Neuronal stem cell (in vitro differentiated cells): ENCODE results near the gene IDH3G.

Experiments used
- DNase-seq: peaks from one replicate; pipeline ENCODE4 v3.0.0-alpha.2; 2013; ENCODE audit warnings: low spot score
- H2AFZ ChIP-seq: one replicate; pipeline ENCODE4 v1.6.1; 2013; ENCODE audit warnings: mild to moderate bottlenecking, low read length, inconsistent platforms
- H2AK5ac ChIP-seq: 2 replicates; pipeline ENCODE4 v1.6.1; 2013; ENCODE audit warnings: low read depth, mild to moderate bottlenecking, inconsistent platforms, low read length, moderate library complexity, mixed read lengths
- H2BK120ac ChIP-seq: 2 replicates; pipeline ENCODE4 v1.6.1; 2013; ENCODE audit warnings: low read depth, mild to moderate bottlenecking, inconsistent platforms, low read length, moderate library complexity, mixed read lengths
- H2BK12ac ChIP-seq: one replicate; pipeline ENCODE4 v1.6.1; 2013; ENCODE audit warnings: low read length, inconsistent platforms
- H2BK15ac ChIP-seq: 2 replicates; pipeline ENCODE4 v1.6.1; 2013; ENCODE audit warnings: mild to moderate bottlenecking, low read length, inconsistent platforms, mixed read lengths
- H2BK5ac ChIP-seq: one replicate; pipeline ENCODE4 v1.6.1; 2013; ENCODE audit warnings: inconsistent platforms, mild to moderate bottlenecking, low read length, moderate library complexity
- H3K14ac ChIP-seq: one replicate; pipeline ENCODE4 v1.6.1; 2013; ENCODE audit warnings: low read length, inconsistent platforms
- H3K18ac ChIP-seq: 2 replicates; pipeline ENCODE4 v1.6.1; 2013; ENCODE audit warnings: low read length, inconsistent platforms
- H3K23ac ChIP-seq: 2 replicates; pipeline ENCODE4 v1.6.1; 2013; ENCODE audit warnings: low read depth, mild to moderate bottlenecking, mixed read lengths, low read length, inconsistent platforms; ENCODE audit not compliant: poor library complexity
- H3K27ac ChIP-seq: replicated peaks from 3 replicates; pipeline ENCODE4 v1.5.1; 2013; ENCODE audit warnings: low read length, inconsistent platforms
- H3K27me3 ChIP-seq, 3 experiments: 2 replicates each; pipeline ENCODE4 v1.6.1; 2013; ENCODE audit warnings: low read length in 3 of 3, mild to moderate bottlenecking in 2 of 3, inconsistent platforms in 1 of 3, low read depth in 1 of 3, mixed read lengths in 1 of 3, moderate library complexity in 1 of 3; ENCODE audit not compliant: control insufficient read depth in 3 of 3, insufficient read depth in 3 of 3
- H3K36me3 ChIP-seq, 2 donors: replicated peaks in 1 of 2; 2 replicates each; pipeline ENCODE4 v1.6.1; 2013; ENCODE audit warnings: low read length in 2 of 2; ENCODE audit not compliant: control insufficient read depth in 2 of 2, insufficient read depth in 2 of 2
- H3K4ac ChIP-seq: 2 replicates; pipeline ENCODE4 v1.6.1; 2013; ENCODE audit warnings: inconsistent platforms, mild to moderate bottlenecking, low read length, moderate library complexity
- H3K4me1 ChIP-seq, 2 donors: 1 replicate in 1 of 2; 2 replicates in 1 of 2; pipeline ENCODE4 v1.6.1; 2013; ENCODE audit warnings: low read length in 2 of 2, low read depth in 1 of 2; ENCODE audit not compliant: control insufficient read depth in 2 of 2, insufficient read depth in 1 of 2
- H3K4me2 ChIP-seq: one replicate; pipeline ENCODE4 v1.6.1; 2013; ENCODE audit warnings: mild to moderate bottlenecking, low read length, inconsistent platforms; ENCODE audit not compliant: insufficient read depth, poor library complexity, severe bottlenecking
- H3K4me3 ChIP-seq, 2 donors: 2 replicates each; pipeline ENCODE4 v1.5.1; 2013; ENCODE audit warnings: low read length in 2 of 2, mild to moderate bottlenecking in 2 of 2, inconsistent platforms in 1 of 2, moderate library complexity in 1 of 2
- H3K79me1 ChIP-seq: one replicate; pipeline ENCODE4 v1.6.1; 2013; ENCODE audit warnings: low read depth, mild to moderate bottlenecking, inconsistent platforms, low read length, moderate library complexity
- H3K9ac ChIP-seq: one replicate; pipeline ENCODE4 v1.6.1; 2013; ENCODE audit warnings: mild to moderate bottlenecking, low read depth, low read length, inconsistent platforms; ENCODE audit not compliant: poor library complexity
- H3K9me3 ChIP-seq, 2 donors: replicated peaks in 1 of 2; 2 replicates each; pipeline versions ENCODE3 to v1.6.1; 2013; ENCODE audit warnings: low read length in 2 of 2, mild to moderate bottlenecking in 2 of 2, inconsistent platforms in 1 of 2, low read depth in 1 of 2, mixed read lengths in 1 of 2, moderate library complexity in 1 of 2; ENCODE audit not compliant: control insufficient read depth in 2 of 2, insufficient read depth in 1 of 2
- H4K8ac ChIP-seq: one replicate; pipeline ENCODE4 v1.6.1; 2013; ENCODE audit warnings: low read depth, mild to moderate bottlenecking, inconsistent platforms, low read length, moderate library complexity
- H4K91ac ChIP-seq: one replicate; pipeline ENCODE4 v1.6.1; 2013; ENCODE audit warnings: low read length, low read depth, mild to moderate bottlenecking, inconsistent platforms; ENCODE audit not compliant: poor library complexity
- WGBS, 2 donors: extraction: QIAGEN DNeasy Blood & Tissue Kit; methylation state at CpG; one replicate each; pipeline ENCODE4 v1.1.7; 2013; ENCODE audit warnings: missing lambda C conversion rate in 2 of 2, mixed read lengths in 1 of 2; ENCODE audit not compliant: insufficient read length in 2 of 2, insufficient replicate concordance in 1 of 2; ENCODE audit errors: extremely low coverage in 2 of 2; 5-methylcytosine and 5-hydroxymethylcytosine counted together

IDH3G gene

GRCh38 chrX:153764786-153765137, 29.4 kb downstream of the IDH3G start:
- no peak overlapping the region for H3K4me2 ChIP-seq
- H3K4me1 ChIP-seq, result peaks cover 9 to 17% of the 10 kb centered on the region in 2 donors
- H3K4ac ChIP-seq, result no peak overlapping the region
- no peak overlapping the region for H3K27ac ChIP-seq
- H3K23ac ChIP-seq, result peak overlapping the region; percentile 43
- H2BK15ac ChIP-seq, result no peak overlapping the region
- no peaks in the 10 kb centered on the region for H3K27me3 ChIP-seq
- H3K9me3 ChIP-seq, result no peaks in the 10 kb centered on the region
- peak overlapping the region; percentile 64 for H3K18ac ChIP-seq
- H2BK5ac ChIP-seq, result peak overlapping the region; percentile 82
- no peak for DNase-seq
- H2BK12ac ChIP-seq, result peak overlapping the region; percentile 90
- H3K4me3 ChIP-seq, result no peak overlapping the region
- no peak overlapping the region for H2AFZ ChIP-seq
- H2AK5ac ChIP-seq, result peak overlapping the region; percentile 81
- no peaks in the 10 kb centered on the region for H3K79me1 ChIP-seq
- no peak overlapping the region for H2BK120ac ChIP-seq
- no peak overlapping the region for H3K9ac ChIP-seq
- no peaks in the 10 kb centered on the region for H3K36me3 ChIP-seq
- no peak overlapping the region for H4K8ac ChIP-seq
- WGBS, 2 donors, result no CpG with 5 or more reads among the region's 7 CpGs
- H3K14ac ChIP-seq, result peak overlapping the region; percentile 38
- no peak overlapping the region for H4K91ac ChIP-seq

GRCh38 chrX:153763989-153764755, 30.0 kb downstream of the IDH3G start, which contains the start of gene PLXNB3:
TSS of gene PLXNB3 (plus strand) at chrX:153764249. CDS start at chrX:153765536, 1,287 bp downstream.
- Histone ChIP-seq H3K4ac (no peak within 1 kb of the TSS), H3K23ac (peak within 1 kb of the TSS; percentile 80), H3K9ac (no peak within 1 kb of the TSS), H3K36me3 (no peaks in the 10 kb centered on the region), H2AK5ac (peak within 1 kb of the TSS; percentile 81), H3K14ac (peak within 1 kb of the TSS; percentile 38), H3K4me1 (peaks cover 9 to 17% of the 10 kb centered on the region in 2 donors), H3K4me3 (no peak within 1 kb of the TSS), H3K9me3 (no peaks in the 10 kb centered on the region), H2BK120ac (no peak within 1 kb of the TSS), H3K18ac (peak within 1 kb of the TSS; percentile 64), H2BK5ac (peak within 1 kb of the TSS; percentile 82), H2BK15ac (no peak within 1 kb of the TSS), H4K8ac (no peak within 1 kb of the TSS), H3K27ac (no peak within 1 kb of the TSS), H3K79me1 (no peaks in the 10 kb centered on the region), H4K91ac (no peak within 1 kb of the TSS), H3K27me3 (no peaks in the 10 kb centered on the region), H3K4me2 (no peak within 1 kb of the TSS), H2BK12ac (peak within 1 kb of the TSS; percentile 90), H2AFZ (no peak within 1 kb of the TSS)
- WGBS, 2 donors, result no CpG with 5 or more reads among the region's 26 CpGs
- DNase-seq, result peak; percentile 47

- Histone ChIP-seq H3K23ac (no peak overlapping the region), H2AK5ac (no peak overlapping the region), H3K27me3 (no peaks in the 10 kb centered on the region), H3K4me3 (no peak overlapping the region), H3K14ac (no peak overlapping the region), H3K9ac (no peak overlapping the region), H3K4me2 (no peak overlapping the region), H2BK5ac (no peak overlapping the region), H2BK15ac (no peak overlapping the region), H3K79me1 (no peaks in the 10 kb centered on the region), H4K91ac (no peak overlapping the region), H3K4me1 (peaks cover 9 to 17% of the 10 kb centered on the region in 2 donors), H3K9me3 (no peaks in the 10 kb centered on the region), H3K36me3 (no peaks in the 10 kb centered on the region), H4K8ac (no peak overlapping the region), H2AFZ (no peak overlapping the region), H3K27ac (no peak overlapping the region), H3K18ac (peak overlapping the region; percentile 48), H2BK12ac (peak overlapping the region; percentile 41), H3K4ac (no peak overlapping the region), H2BK120ac (no peak overlapping the region)
- no CpG with 5 or more reads among the region's 18 CpGs for WGBS, 2 donors
- DNase-seq, result no peak
Observed at GRCh38 chrX:153763298-153763932, 30.8 kb downstream of the IDH3G start.

- H3K4me3 ChIP-seq, result no peak overlapping the region
- H2BK120ac ChIP-seq, result no peak overlapping the region
- H3K4me2 ChIP-seq, result no peak overlapping the region
- no peak overlapping the region for H3K4ac ChIP-seq
- no peak overlapping the region for H3K27ac ChIP-seq
- no peak overlapping the region for H3K14ac ChIP-seq
- no peak overlapping the region for H2AFZ ChIP-seq
- DNase-seq, result no peak
- peaks cover 0 to under 1% of the 10 kb centered on the region in 2 donors for H3K9me3 ChIP-seq
- H4K8ac ChIP-seq, result no peak overlapping the region
- H3K23ac ChIP-seq, result no peak overlapping the region
- no peaks in the 10 kb centered on the region for H3K79me1 ChIP-seq
- no peak overlapping the region for H3K18ac ChIP-seq
- H2BK15ac ChIP-seq, result no peak overlapping the region
- no peak overlapping the region for H2BK12ac ChIP-seq
- no peak overlapping the region for H2BK5ac ChIP-seq
- no peak overlapping the region for H3K9ac ChIP-seq
- no CpG with 5 or more reads among the region's 14 CpGs for WGBS, 2 donors
- H3K36me3 ChIP-seq, result no peaks in the 10 kb centered on the region
- no peak overlapping the region for H2AK5ac ChIP-seq
- peaks cover 9 to 17% of the 10 kb centered on the region in 2 donors for H3K4me1 ChIP-seq
- H4K91ac ChIP-seq, result no peak overlapping the region
- H3K27me3 ChIP-seq, result no peaks in the 10 kb centered on the region
Observed at GRCh38 chrX:153762626-153763173, 31.5 kb downstream of the IDH3G start.
